Measurements from ENCODE around the gene TRAF2.

TRAF2 gene

GRCh38 chr9:136915632-136916329 is 29.5 kb downstream of the TRAF2 start:
- TF ChIP-seq REST (IDR thresholded peaks at IDR 0.05; ENCODE audit: insufficient read depth in 1 of 2, low read depth in 2 of 2, low read length in 2 of 2) (no peak), TAF1 (IDR thresholded peaks at IDR 0.05; ENCODE audit: borderline replicate concordance, insufficient read depth, low read length) (no peak), FOXP2 (optimal IDR thresholded peaks at IDR 0.05; ENCODE audit: borderline replicate concordance, extremely low read depth, extremely low read length, insufficient read depth) (no peak), POLR2AphosphoS5 (IDR thresholded peaks at IDR 0.05; ENCODE audit: low read depth, low read length) (no peak), SIN3A (IDR thresholded peaks at IDR 0.05; ENCODE audit: borderline replicate concordance, insufficient read depth, low read length) (no peak)

- TF ChIP-seq REST (IDR thresholded peaks at IDR 0.05; ENCODE audit: insufficient read depth in 1 of 2, low read depth in 2 of 2, low read length in 2 of 2), result no peak
Measured at GRCh38 chr9:136916330-136917184, 30.2 kb downstream of the TRAF2 start.

- TF ChIP-seq FOXP2 (optimal IDR thresholded peaks at IDR 0.05; ENCODE audit: borderline replicate concordance, extremely low read depth, extremely low read length, insufficient read depth) (no peak), POLR2AphosphoS5 (IDR thresholded peaks at IDR 0.05; ENCODE audit: low read depth, low read length) (no peak), TAF1 (IDR thresholded peaks at IDR 0.05; ENCODE audit: borderline replicate concordance, insufficient read depth, low read length) (no peak), SIN3A (IDR thresholded peaks at IDR 0.05; ENCODE audit: borderline replicate concordance, insufficient read depth, low read length) (no peak), REST (IDR thresholded peaks at IDR 0.05; ENCODE audit: insufficient read depth in 1 of 2, low read depth in 2 of 2, low read length in 2 of 2) (no peak)
Measured at GRCh38 chr9:136917902-136918301, 31.6 kb downstream of the TRAF2 start.

GRCh38 chr9:136920069-136920468 is 33.8 kb downstream of the TRAF2 start:
- no peak for TF ChIP-seq TAF1 (IDR thresholded peaks at IDR 0.05; ENCODE audit: borderline replicate concordance, insufficient read depth, low read length)
- no peak for TF ChIP-seq FOXP2 (optimal IDR thresholded peaks at IDR 0.05; ENCODE audit: borderline replicate concordance, extremely low read depth, extremely low read length, insufficient read depth)
- TF ChIP-seq POLR2AphosphoS5 (IDR thresholded peaks at IDR 0.05; ENCODE audit: low read depth, low read length), result no peak
- TF ChIP-seq REST (IDR thresholded peaks at IDR 0.05; ENCODE audit: insufficient read depth in 1 of 2, low read depth in 2 of 2, low read length in 2 of 2), result no peak
- TF ChIP-seq SIN3A (IDR thresholded peaks at IDR 0.05; ENCODE audit: borderline replicate concordance, insufficient read depth, low read length), result no peak
